IPS-18a (cell line): ENCODE data around the gene CAPN5.

Experiments
- H3K27ac ChIP-seq: one replicate; pipeline ENCODE4 v1.5.1; 2013; ENCODE audit warnings: low read length
- H3K27me3 ChIP-seq: one replicate; pipeline ENCODE4 v1.6.1; 2013; ENCODE audit warnings: mild to moderate bottlenecking, low read length; ENCODE audit not compliant: control insufficient read depth, insufficient read depth
- H3K36me3 ChIP-seq: one replicate; pipeline ENCODE4 v1.6.1; 2013; ENCODE audit warnings: low read depth, low read length; ENCODE audit not compliant: control insufficient read depth
- H3K4me1 ChIP-seq: one replicate; pipeline ENCODE4 v1.6.1; 2013; ENCODE audit warnings: low read depth, low read length; ENCODE audit not compliant: control insufficient read depth
- H3K4me3 ChIP-seq: one replicate; pipeline ENCODE4 v1.5.1; 2013; ENCODE audit warnings: low read length
- H3K9ac ChIP-seq: one replicate; pipeline ENCODE4 v1.6.1; 2013; ENCODE audit warnings: mild to moderate bottlenecking, low read length, moderate library complexity
- H3K9me3 ChIP-seq: one replicate; pipeline ENCODE4 v1.6.1; 2013; ENCODE audit warnings: low read depth, low read length; ENCODE audit not compliant: control insufficient read depth

The CAPN5 gene

DNA sequence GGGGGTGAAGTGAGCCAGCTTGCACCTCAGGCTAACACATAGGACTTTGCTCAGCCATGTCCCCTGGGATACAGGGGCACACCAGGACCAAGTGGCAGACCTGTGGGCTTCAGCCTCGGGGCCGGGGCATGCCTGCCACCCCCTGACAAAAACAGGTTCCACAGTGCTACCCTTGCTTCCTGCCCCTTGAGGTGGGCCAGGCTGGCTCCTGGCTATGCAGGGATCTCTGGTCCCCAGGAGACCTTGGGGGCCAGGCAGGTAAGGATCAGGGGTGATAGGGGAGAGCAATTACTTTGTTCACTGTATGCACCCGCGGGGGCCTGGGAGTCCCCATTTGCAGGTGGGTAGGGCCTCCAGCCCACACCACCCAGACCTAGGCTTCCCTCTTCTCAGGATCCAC lies 58.9 kb downstream of the CAPN5 start:
- Histone ChIP-seq H3K9me3 (no peaks in the 10 kb centered on the region), H3K36me3 (no peaks in the 10 kb centered on the region), H3K27me3 (peaks cover 4% of the 10 kb centered on the region), H3K27ac (no peak overlapping the region), H3K4me3 (no peak overlapping the region), H3K4me1 (peaks cover 5% of the 10 kb centered on the region), H3K9ac (no peak overlapping the region)

DNA sequence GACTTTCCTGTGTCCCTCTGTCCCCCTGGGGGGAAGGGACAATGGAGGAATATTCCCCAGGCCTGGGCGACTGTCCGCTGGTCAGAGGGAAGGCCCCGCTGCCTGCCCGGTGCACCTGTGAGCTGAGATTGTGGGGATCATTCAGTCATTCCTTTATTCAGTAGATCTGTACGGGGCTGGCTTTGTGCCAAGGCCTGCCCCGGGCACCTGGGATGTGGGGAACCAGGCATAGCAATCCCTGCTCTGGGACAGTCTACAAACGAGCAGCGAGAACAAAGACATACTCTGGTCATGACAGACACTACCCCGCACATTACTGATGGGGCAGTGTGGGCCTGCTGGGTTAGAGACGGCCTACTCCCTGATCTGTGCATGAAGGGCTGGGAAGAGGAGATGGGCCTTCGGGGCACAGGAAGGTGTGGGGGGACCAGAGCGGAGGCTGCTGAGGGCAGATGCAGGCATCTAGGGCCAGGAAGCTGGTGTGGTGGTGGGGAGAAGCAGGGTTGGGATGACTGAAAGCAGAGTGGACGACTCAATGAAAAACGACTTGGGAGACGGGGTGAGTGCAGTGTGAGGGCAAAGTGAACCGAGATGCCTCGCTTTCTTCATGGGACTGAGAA lies 59.5 kb downstream of the CAPN5 start:
- Histone ChIP-seq H3K4me1 (peaks cover 5% of the 10 kb centered on the region), H3K27ac (no peak overlapping the region), H3K9me3 (no peaks in the 10 kb centered on the region), H3K4me3 (no peak overlapping the region), H3K9ac (no peak overlapping the region), H3K27me3 (peaks cover 4% of the 10 kb centered on the region), H3K36me3 (no peaks in the 10 kb centered on the region)

DNA sequence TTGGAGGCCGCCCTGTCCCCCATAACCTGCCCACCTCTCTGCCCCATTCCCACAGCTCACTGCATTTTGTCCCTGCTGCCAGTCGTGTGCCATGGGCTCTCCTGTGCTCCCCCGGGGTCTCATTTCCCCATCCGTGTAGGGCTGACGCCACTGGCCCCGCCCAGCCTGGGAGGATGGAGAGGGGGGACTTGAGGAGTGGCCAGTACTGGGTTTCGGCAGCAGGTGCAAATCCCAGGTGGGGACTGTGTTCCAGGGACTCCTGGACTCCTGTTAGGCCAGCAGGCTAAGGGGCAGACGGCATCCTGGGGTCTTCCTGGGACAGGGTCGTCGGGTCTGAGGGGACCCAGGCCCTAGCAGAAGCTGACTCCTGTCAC lies 60.1 kb downstream of the CAPN5 start:
- Histone ChIP-seq H3K9me3 (no peaks in the 10 kb centered on the region), H3K27me3 (peaks cover 4% of the 10 kb centered on the region), H3K4me1 (peaks cover 5% of the 10 kb centered on the region), H3K36me3 (no peaks in the 10 kb centered on the region), H3K27ac (no peak overlapping the region), H3K9ac (no peak overlapping the region), H3K4me3 (peak overlapping the region; percentile 54)

DNA sequence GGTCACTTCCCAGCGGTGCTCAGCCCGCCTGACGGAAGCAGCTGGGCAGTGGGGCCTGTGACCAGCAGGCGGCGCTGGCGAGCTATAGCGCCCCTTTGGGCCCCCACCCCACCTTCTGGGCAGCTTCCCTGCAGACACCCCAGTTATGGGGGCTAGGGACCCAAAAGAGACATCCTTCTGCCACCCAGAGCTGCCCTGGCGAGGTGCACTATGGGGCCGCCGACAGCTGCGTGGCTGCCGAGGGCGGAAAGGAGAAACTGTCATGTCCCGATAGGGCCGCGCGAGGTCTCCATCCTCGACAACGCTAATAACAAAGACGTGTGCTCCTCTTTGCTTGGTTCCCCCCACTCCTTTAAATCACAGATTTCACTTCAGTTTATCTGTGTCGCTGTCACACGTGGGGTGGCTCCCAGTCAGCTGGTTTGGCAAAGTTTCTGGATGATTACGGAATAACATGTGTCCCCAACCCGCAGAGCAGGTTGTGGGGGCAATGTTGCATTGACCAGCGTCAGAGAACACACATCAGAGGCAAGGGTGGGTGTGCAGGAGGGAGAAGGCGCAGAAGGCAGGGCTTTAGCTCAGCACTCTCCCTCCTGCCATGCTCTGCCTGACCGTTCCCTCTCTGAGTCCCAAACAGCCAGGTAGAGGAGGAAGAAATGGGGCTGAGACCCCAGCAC lies 60.6 kb downstream of the CAPN5 start:
- H3K36me3 ChIP-seq: no peaks in the 10 kb centered on the region
- H3K27ac ChIP-seq: no peak overlapping the region
- peak overlapping the region; percentile 54 for H3K4me3 ChIP-seq
- H3K9ac ChIP-seq: no peak overlapping the region
- H3K9me3 ChIP-seq: no peaks in the 10 kb centered on the region
- H3K27me3 ChIP-seq: peaks cover 4% of the 10 kb centered on the region
- peaks cover 5% of the 10 kb centered on the region for H3K4me1 ChIP-seq

DNA sequence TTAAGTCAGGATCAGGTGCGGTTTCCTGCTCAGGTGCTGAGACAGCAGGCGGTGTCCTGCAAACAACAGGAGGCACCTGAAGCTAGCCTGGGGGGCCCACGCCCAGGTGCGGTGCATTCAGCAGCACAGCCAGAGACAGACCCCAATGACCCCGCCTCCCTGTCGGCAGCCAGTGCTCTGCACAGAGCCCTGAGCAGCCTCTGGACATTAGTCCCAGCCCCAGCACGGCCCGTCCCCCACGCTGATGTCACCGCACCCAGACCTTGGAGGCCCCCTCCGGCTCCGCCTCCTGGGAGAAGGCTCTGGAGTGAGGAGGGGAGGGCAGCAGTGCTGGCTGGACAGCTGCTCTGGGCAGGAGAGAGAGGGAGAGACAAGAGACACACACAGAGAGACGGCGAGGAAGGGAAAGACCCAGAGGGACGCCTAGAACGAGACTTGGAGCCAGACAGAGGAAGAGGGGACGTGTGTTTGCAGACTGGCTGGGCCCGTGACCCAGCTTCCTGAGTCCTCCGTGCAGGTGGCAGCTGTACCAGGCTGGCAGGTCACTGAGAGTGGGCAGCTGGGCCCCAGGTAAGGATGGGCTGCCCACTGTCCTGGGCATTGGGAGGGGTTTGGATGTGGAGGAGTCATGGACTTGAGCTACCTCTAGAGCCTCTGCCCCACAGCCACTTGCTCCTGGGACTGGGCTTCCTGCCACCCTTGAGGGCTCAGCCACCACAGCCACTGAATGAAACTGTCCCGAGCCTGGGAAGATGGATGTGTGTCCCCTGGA lies 61.3 kb downstream of the CAPN5 start, which contains the start of gene MYO7A:
MYO7A (plus strand) TSS at position 327 of the 772 bp plus-strand sequence. CDS start 2,389 bp downstream, outside the sequence.
- Histone ChIP-seq H3K27ac (no peak within 1 kb of the TSS), H3K4me3 (peak within 1 kb of the TSS; percentile 54), H3K36me3 (no peaks in the 10 kb centered on the region), H3K9ac (no peak within 1 kb of the TSS), H3K4me1 (peaks cover 5% of the 10 kb centered on the region), H3K27me3 (peaks cover 4% of the 10 kb centered on the region), H3K9me3 (no peaks in the 10 kb centered on the region)

DNA sequence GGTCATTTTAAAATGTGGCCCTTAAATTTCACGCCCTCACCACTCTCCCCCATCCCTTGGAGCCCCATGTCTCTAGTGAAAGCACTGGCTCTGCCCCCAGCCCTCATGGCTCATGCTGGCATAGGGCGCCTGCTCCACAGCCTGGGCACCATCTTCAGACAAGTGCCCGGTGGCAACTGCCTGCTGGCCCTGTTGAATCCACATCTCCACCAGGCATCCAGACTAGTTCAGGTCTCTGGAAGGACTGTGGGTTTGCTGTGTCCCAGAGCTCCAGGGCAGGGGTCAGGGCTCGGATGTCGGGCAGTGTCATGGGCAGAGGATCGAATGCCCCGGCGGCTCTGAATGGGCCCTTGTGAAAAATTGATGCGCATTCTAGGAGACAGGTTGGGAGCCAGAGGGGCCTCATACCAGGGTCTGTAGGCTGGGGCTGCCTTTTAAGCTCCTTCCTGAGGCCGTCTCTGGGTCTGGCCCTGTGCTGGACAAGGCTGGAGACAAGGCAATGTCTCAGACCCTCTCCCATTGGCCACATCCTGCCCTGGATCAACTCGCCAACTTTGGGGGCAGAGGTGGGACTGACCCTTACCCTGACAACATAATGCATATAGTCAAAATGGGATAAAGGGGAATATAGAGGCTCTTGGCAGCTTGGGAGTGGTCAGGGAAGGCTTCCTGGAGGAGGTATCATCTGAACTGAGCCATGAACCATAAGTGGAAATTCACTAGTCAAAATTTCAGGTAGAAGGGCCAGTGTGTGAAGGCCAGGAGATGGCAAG lies 62.5 kb downstream of the CAPN5 start:
- no peaks in the 10 kb centered on the region for H3K36me3 ChIP-seq
- H3K9me3 ChIP-seq: no peaks in the 10 kb centered on the region
- no peak overlapping the region for H3K27ac ChIP-seq
- H3K27me3 ChIP-seq: peaks cover 4% of the 10 kb centered on the region
- H3K4me1 ChIP-seq: peaks cover 5% of the 10 kb centered on the region
- no peak overlapping the region for H3K4me3 ChIP-seq
- H3K9ac ChIP-seq: no peak overlapping the region

DNA sequence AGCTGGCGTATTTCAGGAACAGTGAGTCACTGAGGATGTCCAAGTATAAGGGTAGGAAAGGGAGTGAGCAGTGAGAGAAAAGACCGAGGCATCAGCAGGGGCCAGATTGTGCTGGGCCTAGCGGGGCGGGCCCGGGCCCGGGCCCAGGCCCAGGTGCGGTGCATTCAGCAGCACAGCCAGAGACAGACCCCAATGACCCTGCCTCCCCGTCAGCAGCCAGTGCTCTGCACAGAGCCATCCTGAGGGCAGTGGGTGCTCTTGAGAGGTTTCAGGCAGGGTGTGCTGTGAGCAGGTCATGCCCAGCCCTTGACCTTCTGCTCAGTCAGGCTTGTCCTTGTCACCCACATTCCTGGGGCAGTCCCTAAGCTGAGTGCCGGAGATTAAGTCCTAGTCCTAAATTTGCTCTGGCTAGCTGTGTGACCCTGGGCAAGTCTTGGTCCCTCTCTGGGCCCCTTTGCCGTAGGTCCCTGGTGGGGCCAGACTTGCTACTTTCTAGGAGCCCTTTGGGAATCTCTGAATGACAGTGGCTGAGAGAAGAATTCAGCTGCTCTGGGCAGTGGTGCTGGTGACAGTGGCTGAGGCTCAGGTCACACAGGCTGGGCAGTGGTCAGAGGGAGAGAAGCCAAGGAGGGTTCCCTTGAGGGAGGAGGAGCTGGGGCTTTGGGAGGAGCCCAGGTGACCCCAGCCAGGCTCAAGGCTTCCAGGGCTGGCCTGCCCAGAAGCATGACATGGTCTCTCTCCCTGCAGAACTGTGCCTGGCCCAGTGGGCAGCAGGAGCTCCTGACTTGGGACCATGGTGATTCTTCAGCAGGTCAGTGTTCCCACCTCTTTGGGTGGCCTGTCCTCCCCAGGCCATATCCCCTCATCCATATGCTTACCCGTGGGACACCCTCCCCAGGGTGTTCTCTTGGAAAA lies 63.3 kb downstream of the CAPN5 start:
- no peaks in the 10 kb centered on the region for H3K36me3 ChIP-seq
- H3K9me3 ChIP-seq: no peaks in the 10 kb centered on the region
- peaks cover 5% of the 10 kb centered on the region for H3K4me1 ChIP-seq
- H3K4me3 ChIP-seq: no peak overlapping the region
- no peak overlapping the region for H3K9ac ChIP-seq
- H3K27ac ChIP-seq: no peak overlapping the region
- H3K27me3 ChIP-seq: peaks cover 4% of the 10 kb centered on the region

DNA sequence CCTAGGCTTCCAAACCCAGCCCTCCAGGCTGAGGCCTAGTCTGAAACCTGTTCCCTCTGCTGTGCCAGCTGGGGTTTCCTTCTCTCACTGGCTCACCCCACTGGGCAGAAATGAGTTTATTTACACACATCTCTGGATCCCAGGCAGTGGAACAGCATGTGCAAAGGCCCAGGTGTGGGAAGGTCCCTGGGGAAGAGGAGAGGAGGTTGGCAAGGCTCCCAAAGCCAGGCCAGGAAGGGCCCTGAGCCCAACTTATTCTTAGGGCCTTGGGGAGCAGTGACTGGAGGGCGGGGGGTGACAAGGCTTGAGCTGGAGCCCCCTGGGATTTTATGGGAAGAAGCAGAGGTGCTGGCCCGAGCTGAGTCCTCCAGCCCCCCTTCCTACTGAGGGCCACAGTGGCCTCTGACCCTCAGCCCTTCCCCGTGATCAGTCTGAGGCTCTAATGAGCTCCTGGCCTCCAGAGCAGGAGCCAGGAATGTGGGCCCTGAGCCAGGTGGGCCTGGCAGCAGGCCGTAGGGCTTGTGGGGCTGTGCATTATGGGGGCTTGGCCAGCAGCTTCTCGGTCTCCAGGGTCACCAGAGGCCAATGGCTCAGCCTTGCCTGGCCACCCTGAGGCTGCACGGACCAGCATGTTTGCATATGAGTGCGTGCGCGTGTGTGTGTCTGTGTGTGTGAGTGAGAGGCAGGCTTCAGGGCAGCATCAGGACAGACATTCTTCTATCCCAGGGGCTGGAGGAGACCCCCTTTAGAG lies 64.2 kb downstream of the CAPN5 start:
- H3K9ac ChIP-seq: no peak overlapping the region
- H3K27ac ChIP-seq: no peak overlapping the region
- no peak overlapping the region for H3K4me3 ChIP-seq
- no peaks in the 10 kb centered on the region for H3K9me3 ChIP-seq
- H3K27me3 ChIP-seq: peaks cover 4% of the 10 kb centered on the region
- no peaks in the 10 kb centered on the region for H3K36me3 ChIP-seq
- peaks cover 5% of the 10 kb centered on the region for H3K4me1 ChIP-seq

DNA sequence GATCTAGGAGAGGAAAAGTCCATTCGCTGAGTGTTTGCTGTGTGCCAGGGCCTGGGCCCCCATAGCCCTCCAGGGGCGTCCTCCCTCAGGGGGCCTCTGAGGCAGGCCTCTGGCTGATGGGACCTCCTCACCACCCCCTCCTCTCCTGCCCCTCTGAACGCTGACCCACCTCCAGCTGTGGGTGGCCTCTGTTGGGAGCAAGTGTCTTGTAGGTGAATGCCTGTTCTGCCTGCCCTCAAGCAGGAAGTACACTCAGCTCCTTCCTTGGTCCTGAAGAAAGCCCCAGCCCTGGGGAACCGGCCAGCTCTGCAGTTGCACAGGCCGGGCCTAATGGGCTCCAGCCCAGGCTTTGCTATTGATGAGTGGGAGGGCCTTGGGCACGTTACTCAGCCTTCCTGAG lies 64.8 kb downstream of the CAPN5 start:
- Histone ChIP-seq H3K4me1 (peaks cover 5% of the 10 kb centered on the region), H3K36me3 (no peaks in the 10 kb centered on the region), H3K27ac (no peak overlapping the region), H3K9me3 (no peaks in the 10 kb centered on the region), H3K27me3 (peaks cover 4% of the 10 kb centered on the region), H3K9ac (no peak overlapping the region), H3K4me3 (no peak overlapping the region)

DNA sequence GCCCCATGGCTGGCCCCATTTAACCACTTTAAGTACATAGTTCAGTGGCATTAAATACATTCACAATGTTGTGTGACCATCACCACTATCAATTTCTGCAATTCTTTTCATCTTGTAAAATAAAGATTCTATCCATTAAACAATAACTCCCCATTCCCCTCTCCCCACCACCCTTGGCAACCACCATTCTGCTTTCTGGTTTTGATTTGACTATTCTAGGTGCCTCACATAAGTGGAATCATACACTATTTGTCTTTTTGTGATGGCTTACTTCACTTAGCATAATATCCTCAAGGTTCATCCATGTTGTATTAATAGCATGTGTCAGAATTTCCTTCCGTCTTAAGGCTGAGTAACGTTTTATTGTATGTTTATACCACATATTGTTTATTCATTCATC lies 68.3 kb downstream of the CAPN5 start:
- no peaks in the 10 kb centered on the region for H3K27me3 ChIP-seq
- no peaks in the 10 kb centered on the region for H3K36me3 ChIP-seq
- no peaks in the 10 kb centered on the region for H3K9me3 ChIP-seq
- H3K4me1 ChIP-seq: peaks cover 4% of the 10 kb centered on the region
- H3K27ac ChIP-seq: no peak overlapping the region
- H3K4me3 ChIP-seq: no peak overlapping the region
- no peak overlapping the region for H3K9ac ChIP-seq
